Type B pancreatic cell (in vitro differentiated cells): ENCODE data around the gene BEND2. TPM values are rescaled to one million over a fixed set of nuclear protein-coding genes. Genes with fewer than 3 reads are reported as not detected.

Experiments
- DNase-seq: peaks from one replicate; pipeline ENCODE4 v3.0.0; 2021; ENCODE audit warnings: mixed read lengths; ENCODE audit not compliant: unreplicated experiment; ENCODE audit errors: extremely low spot score
- H3K27ac Mint-ChIP-seq: 2 replicates; pipeline ENCODE4 v1.8.0; 2021; ENCODE audit warnings: mild to moderate bottlenecking, mixed read lengths
- H3K27me3 Mint-ChIP-seq: 2 replicates; pipeline ENCODE4 v1.8.0; 2021; ENCODE audit warnings: mixed read lengths
- H3K36me3 Mint-ChIP-seq: 2 replicates; pipeline ENCODE4 v1.8.0; 2021; ENCODE audit warnings: mixed read lengths
- H3K4me1 Mint-ChIP-seq: one replicate; pipeline ENCODE4 v1.8.0; 2021; ENCODE audit warnings: mixed read lengths; ENCODE audit not compliant: unreplicated experiment
- H3K4me3 Mint-ChIP-seq: 2 replicates; pipeline ENCODE4 v1.8.0; 2021; ENCODE audit warnings: mild to moderate bottlenecking, mixed read lengths
- H3K9me3 Mint-ChIP-seq: 2 replicates; pipeline ENCODE4 v1.8.0; 2021; ENCODE audit warnings: mixed read lengths
- total RNA-seq: library from RNA; stranded (reverse); gene quantifications from 2 replicates; pipeline ENCODE4 v1.2.1, GENCODE V29; 2021; ENCODE audit warnings: low replicate concordance
- TF ChIP-seq, protein P1 (sequence below): fragments of 200-600 bp; sonication (generic); conservative IDR thresholded peaks from 2 replicates; pipeline ENCODE4 v1.5.0; 2021; ENCODE audit warnings: antibody characterized with exemption, mild to moderate bottlenecking

BEND2 gene
- total RNA-seq, 1 donor from 2014 or later, result not detected

GRCh38 chrX:18210470-18210869 lies 10.2 kb downstream of the BEND2 start:
- Mint-ChIP-seq H3K36me3 (no peaks in the 10 kb centered on the region), H3K4me1 (no peaks in the 10 kb centered on the region), H3K27me3 (no peaks in the 10 kb centered on the region), H3K9me3 (no peaks in the 10 kb centered on the region), H3K4me3 (no peak overlapping the region), H3K27ac (no peak overlapping the region)
- TF ChIP-seq, protein P1, sequence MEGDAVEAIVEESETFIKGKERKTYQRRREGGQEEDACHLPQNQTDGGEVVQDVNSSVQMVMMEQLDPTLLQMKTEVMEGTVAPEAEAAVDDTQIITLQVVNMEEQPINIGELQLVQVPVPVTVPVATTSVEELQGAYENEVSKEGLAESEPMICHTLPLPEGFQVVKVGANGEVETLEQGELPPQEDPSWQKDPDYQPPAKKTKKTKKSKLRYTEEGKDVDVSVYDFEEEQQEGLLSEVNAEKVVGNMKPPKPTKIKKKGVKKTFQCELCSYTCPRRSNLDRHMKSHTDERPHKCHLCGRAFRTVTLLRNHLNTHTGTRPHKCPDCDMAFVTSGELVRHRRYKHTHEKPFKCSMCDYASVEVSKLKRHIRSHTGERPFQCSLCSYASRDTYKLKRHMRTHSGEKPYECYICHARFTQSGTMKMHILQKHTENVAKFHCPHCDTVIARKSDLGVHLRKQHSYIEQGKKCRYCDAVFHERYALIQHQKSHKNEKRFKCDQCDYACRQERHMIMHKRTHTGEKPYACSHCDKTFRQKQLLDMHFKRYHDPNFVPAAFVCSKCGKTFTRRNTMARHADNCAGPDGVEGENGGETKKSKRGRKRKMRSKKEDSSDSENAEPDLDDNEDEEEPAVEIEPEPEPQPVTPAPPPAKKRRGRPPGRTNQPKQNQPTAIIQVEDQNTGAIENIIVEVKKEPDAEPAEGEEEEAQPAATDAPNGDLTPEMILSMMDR, result peak; percentile 71
- DNase-seq, result no peak

DNA sequence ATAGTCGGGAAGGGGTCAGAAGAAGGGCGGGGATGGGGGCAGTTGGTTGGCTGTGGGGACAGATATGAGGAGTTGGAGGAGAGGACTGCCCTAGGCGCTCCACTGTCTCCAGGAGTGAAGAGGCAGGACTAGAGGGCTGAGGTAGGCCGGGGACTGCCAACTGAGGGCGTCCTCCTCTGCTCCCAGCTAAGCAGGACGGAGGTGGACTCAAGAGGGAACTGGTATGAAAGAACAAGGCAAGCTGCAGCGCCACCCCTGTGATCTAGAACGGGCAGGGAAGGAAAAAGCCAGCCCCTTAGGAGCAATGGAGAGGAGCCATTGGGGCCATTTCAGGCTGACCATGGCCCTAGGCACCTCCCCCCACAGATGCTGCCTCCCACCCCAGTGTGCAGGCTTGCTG lies 14.0 kb downstream of the BEND2 start:
- no peak for DNase-seq
- H3K4me3 Mint-ChIP-seq, result no peak overlapping the region
- H3K9me3 Mint-ChIP-seq, result no peaks in the 10 kb centered on the region
- H3K4me1 Mint-ChIP-seq, result no peaks in the 10 kb centered on the region
- TF ChIP-seq, protein P1, result no peak
- no peaks in the 10 kb centered on the region for H3K36me3 Mint-ChIP-seq
- no peak overlapping the region for H3K27ac Mint-ChIP-seq
- H3K27me3 Mint-ChIP-seq, result no peaks in the 10 kb centered on the region

- Mint-ChIP-seq H3K27ac (no peak overlapping the region), H3K4me1 (no peaks in the 10 kb centered on the region), H3K36me3 (no peaks in the 10 kb centered on the region), H3K27me3 (no peaks in the 10 kb centered on the region), H3K9me3 (no peaks in the 10 kb centered on the region), H3K4me3 (no peak overlapping the region)
- DNase-seq, result no peak
- TF ChIP-seq, protein P1, result no peak
Observed at GRCh38 chrX:18203631-18204030, 17.1 kb downstream of the BEND2 start.

DNA sequence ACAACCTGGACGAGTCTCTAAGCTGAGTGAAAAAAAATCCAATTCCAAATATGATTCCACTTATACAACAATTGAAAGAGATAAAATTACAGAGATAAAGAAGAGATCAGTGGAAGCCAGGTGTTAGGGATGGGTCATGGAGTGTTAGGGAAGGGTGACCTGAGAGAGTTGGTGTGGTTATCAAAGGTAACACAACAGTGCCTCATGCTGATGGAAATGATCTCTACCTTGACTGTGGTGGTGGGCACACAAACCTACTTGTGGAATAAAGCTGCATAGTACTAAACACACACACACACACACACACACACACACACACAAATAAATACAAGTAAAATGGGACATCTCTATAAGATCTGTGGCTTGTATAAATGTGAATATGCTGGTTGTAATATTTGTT lies 26.0 kb downstream of the BEND2 start:
- Mint-ChIP-seq H3K4me1 (no peaks in the 10 kb centered on the region), H3K36me3 (no peaks in the 10 kb centered on the region), H3K27me3 (no peaks in the 10 kb centered on the region), H3K9me3 (no peaks in the 10 kb centered on the region), H3K27ac (no peak overlapping the region), H3K4me3 (no peak overlapping the region)
- DNase-seq, result no peak
- TF ChIP-seq, protein P1, result no peak

DNA sequence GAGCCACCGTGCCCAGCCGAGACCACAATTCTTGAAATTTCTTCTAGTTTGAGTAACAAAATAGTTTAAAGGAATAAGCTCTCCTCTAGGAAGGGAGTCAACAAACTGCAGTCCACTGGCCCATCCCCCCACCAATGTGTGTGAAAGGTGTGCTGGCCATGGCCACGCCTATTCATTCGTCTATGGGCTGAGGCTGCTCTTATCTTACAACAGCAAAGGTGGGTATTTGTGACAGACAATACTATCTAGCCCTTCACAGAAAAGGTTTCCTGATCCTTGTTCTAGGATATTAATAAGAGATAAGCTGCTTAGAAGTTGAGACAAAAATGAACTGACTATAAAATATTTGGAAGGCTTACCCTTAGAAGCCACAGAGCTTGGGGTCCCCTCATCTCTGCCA lies 41.2 kb downstream of the BEND2 start:
- peaks cover 7% of the 10 kb centered on the region for H3K9me3 Mint-ChIP-seq

More for the DNA sequence above, 41.2 kb downstream of the BEND2 start:
- no peaks in the 10 kb centered on the region for H3K27me3 Mint-ChIP-seq
- H3K4me3 Mint-ChIP-seq, result no peak overlapping the region
- no peaks in the 10 kb centered on the region for H3K36me3 Mint-ChIP-seq
- TF ChIP-seq, protein P1, result no peak
- no peaks in the 10 kb centered on the region for H3K4me1 Mint-ChIP-seq
- no peak for DNase-seq
- H3K27ac Mint-ChIP-seq, result no peak overlapping the region
